CD4-positive, alpha-beta T cell (primary cell): ENCODE data around the gene CRNKL1. TPM values are rescaled to one million over a fixed set of nuclear protein-coding genes. Genes with fewer than 3 reads are reported as not detected.

ENCODE experiments used
- ATAC-seq: fragments of 200-7000 bp; cut with Tn5 transposase; one replicate; pipeline ENCODE4 v1.10.0; 2022; ENCODE audit warnings: mild to moderate bottlenecking; ENCODE audit not compliant: poor library complexity
- CTCF ChIA-PET: fragments of 350-600 bp; sonication (Branson Sonifier 250); formaldehyde crosslinking; loops from one replicate; lab custom pipeline; 2021; ENCODE audit warnings: antibody characterized with exemption, inconsistent platforms; lab: Charles Lee
- POLR2A ChIA-PET: fragments of 350-600 bp; sonication (Branson Sonifier 250); formaldehyde crosslinking; loops from one replicate; lab custom pipeline; 2021; ENCODE audit warnings: antibody characterized with exemption, inconsistent platforms; lab: Charles Lee
- DNase-seq, 14 experiments: peaks; one replicate each; pipeline ENCODE4 v3.0.0-alpha.2; 2013 to 2020; ENCODE audit warnings: mixed read lengths in 2 of 14
- H3K27ac ChIP-seq, 2 donors: one replicate each; pipeline versions ENCODE4 v1.5.1 to v1.7.0; 2013; ENCODE audit warnings: low read length in 2 of 2, low read depth in 1 of 2, mild to moderate bottlenecking in 1 of 2
- H3K27me3 ChIP-seq, 2 experiments: 1 replicate in 1 of 2; 2 replicates in 1 of 2; pipeline versions ENCODE4 v1.6.1 to v1.7.0; 2013; ENCODE audit warnings: low read length in 2 of 2, control low read depth in 1 of 2, mild to moderate bottlenecking in 1 of 2, moderate library complexity in 1 of 2; ENCODE audit not compliant: insufficient read depth in 2 of 2, control insufficient read depth in 1 of 2
- H3K36me3 ChIP-seq: one replicate; pipeline ENCODE4 v1.6.1; 2013; ENCODE audit warnings: low read length, control low read depth; ENCODE audit not compliant: insufficient read depth
- H3K4me1 ChIP-seq: one replicate; pipeline ENCODE4 v1.6.1; 2013; ENCODE audit warnings: low read length, control low read depth; ENCODE audit not compliant: insufficient read depth
- H3K4me3 ChIP-seq: one replicate; pipeline ENCODE4 v1.5.1; 2013; ENCODE audit warnings: mild to moderate bottlenecking, low read length, moderate library complexity
- H3K9me3 ChIP-seq, 2 experiments: 1 replicate in 1 of 2; 2 replicates in 1 of 2; pipeline versions ENCODE4 v1.6.1 to v1.7.0; 2013; ENCODE audit warnings: low read length in 2 of 2, mild to moderate bottlenecking in 2 of 2, control low read depth in 1 of 2, moderate library complexity in 1 of 2; ENCODE audit not compliant: control insufficient read depth in 1 of 2, insufficient read depth in 1 of 2
- H3K27ac Mint-ChIP-seq: one replicate; pipeline ENCODE4 v1.8.0; 2020; ENCODE audit warnings: mixed read lengths
- H3K27me3 Mint-ChIP-seq: one replicate; pipeline ENCODE4 v1.8.0; 2021; ENCODE audit warnings: mixed read lengths
- H3K36me3 Mint-ChIP-seq: one replicate; pipeline ENCODE4 v1.8.0; 2021; ENCODE audit warnings: low read depth, mixed read lengths
- H3K4me1 Mint-ChIP-seq: one replicate; pipeline ENCODE4 v1.8.0; 2021; ENCODE audit warnings: low read depth, mixed read lengths
- H3K4me3 Mint-ChIP-seq: one replicate; pipeline ENCODE4 v1.8.0; 2020; ENCODE audit warnings: mild to moderate bottlenecking, mixed read lengths
- H3K9me3 Mint-ChIP-seq: one replicate; pipeline ENCODE4 v1.8.0; 2020; ENCODE audit warnings: mixed read lengths
- CTCF ChIP-seq: fragments of 200-600 bp; IDR thresholded peaks from one replicate; pipeline ENCODE4 v1.8.0; 2022; ENCODE audit warnings: antibody characterized with exemption, mild to moderate bottlenecking
- intact Hi-C, 2 experiments: fragments of 100-400 bp; cut with DNase I in 1 of 2; cut with micrococcal nuclease in 1 of 2; formaldehyde crosslinking; loops; one replicate each; pipeline versions ENCODE4 v1.15.1 to v1.9.0; 2023 to 2025; cut with DNase I, micrococcal nuclease
- total RNA-seq, 174 experiments: library from RNA in 2 of 174; stranded (reverse) in 2 of 174; gene quantifications; one replicate each; pipeline ENCODE4 v1.2.3 and lab custom pipeline; 2021 to 2026

Gene CRNKL1
- total RNA-seq, 2 experiments from 2014 or later, result 24.3 to 26.1 TPM

- POLR2A ChIA-PET, result no interaction called here
Observed at GRCh38 chr20:20085071-20085470, 32.8 kb upstream of the CRNKL1 start.

GRCh38 chr20:20084296-20084752 is 32.1 kb upstream of the CRNKL1 start:
- Histone ChIP-seq H3K4me1 (no peaks in the 10 kb centered on the region), H3K4me3 (no peak overlapping the region), H3K36me3 (no peaks in the 10 kb centered on the region), H3K27me3 (peaks cover 0 to 5% of the 10 kb centered on the region in 2 experiments), H3K9me3 (no peaks in the 10 kb centered on the region), H3K27ac (no peak overlapping the region)
- ChIA-PET CTCF (no interaction called here), POLR2A (no interaction called here)
- H3K4me1 Mint-ChIP-seq, result peaks cover 5% of the 10 kb centered on the region
- H3K27me3 Mint-ChIP-seq, result peaks cover 19% of the 10 kb centered on the region
- no peak for DNase-seq
- no peak overlapping the region for H3K4me3 Mint-ChIP-seq
- H3K27ac Mint-ChIP-seq, result no peak overlapping the region
- intact Hi-C loops, result loop anchor here (1.0 to 10.0 kb wide), 5 partner anchors 150 to 743 kb away; no protein-coding TSS in a partner anchor
- H3K36me3 Mint-ChIP-seq, result no peaks in the 10 kb centered on the region
- ATAC-seq, result no peak
- no peak for TF ChIP-seq CTCF
- H3K9me3 Mint-ChIP-seq, result no peaks in the 10 kb centered on the region

More at GRCh38 chr20:20085071-20085470, 32.8 kb upstream of the CRNKL1 start:
- intact Hi-C loops, result loop anchor here (2.0 to 10.0 kb wide), 3 partner anchors 150 to 1422 kb away; no protein-coding TSS in a partner anchor
- Histone ChIP-seq H3K27ac (no peak overlapping the region), H3K27me3 (peaks cover 0 to 5% of the 10 kb centered on the region in 2 experiments), H3K4me1 (no peaks in the 10 kb centered on the region), H3K36me3 (no peaks in the 10 kb centered on the region), H3K9me3 (no peaks in the 10 kb centered on the region), H3K4me3 (no peak overlapping the region)
- Mint-ChIP-seq H3K27me3 (peaks cover 19% of the 10 kb centered on the region), H3K9me3 (no peaks in the 10 kb centered on the region), H3K27ac (no peak overlapping the region), H3K36me3 (no peaks in the 10 kb centered on the region), H3K4me1 (peaks cover 5% of the 10 kb centered on the region), H3K4me3 (no peak overlapping the region)
- CTCF ChIA-PET, result no interaction called here
- TF ChIP-seq CTCF, result no peak
- DNase-seq (no peak), ATAC-seq (no peak)

GRCh38 chr20:20083807-20084206 is 31.5 kb upstream of the CRNKL1 start:
- ChIA-PET CTCF (no interaction called here), POLR2A (interaction anchor here (0.7 kb wide), 1 partner anchor 155 kb away, joined by 3 read pairs; no protein-coding TSS in a partner anchor)
- ATAC-seq (peak; percentile 24), DNase-seq (peak in 3 of 14 experiments; percentile 20 to 54 (median 52))
- Histone ChIP-seq H3K4me1 (no peaks in the 10 kb centered on the region), H3K4me3 (no peak overlapping the region), H3K36me3 (no peaks in the 10 kb centered on the region), H3K27me3 (peaks cover 0 to 5% of the 10 kb centered on the region in 2 experiments), H3K27ac (no peak overlapping the region), H3K9me3 (no peaks in the 10 kb centered on the region)
- H3K4me1 Mint-ChIP-seq, result peaks cover 5% of the 10 kb centered on the region
- intact Hi-C loops, result loop anchor here (1.0 to 10.0 kb wide), 7 partner anchors 151 to 743 kb away; no protein-coding TSS in a partner anchor
- H3K27ac Mint-ChIP-seq, result no peak overlapping the region
- peak; percentile 71 for TF ChIP-seq CTCF
- H3K9me3 Mint-ChIP-seq, result no peaks in the 10 kb centered on the region
- H3K4me3 Mint-ChIP-seq, result no peak overlapping the region
- no peaks in the 10 kb centered on the region for H3K36me3 Mint-ChIP-seq
- peaks cover 19% of the 10 kb centered on the region for H3K27me3 Mint-ChIP-seq
